ENCODE measurements around the gene CENPM.

The CENPM gene

GRCh38 chr22:41932353-41932752 lies 14.6 kb downstream of the CENPM start:
- TF ChIP-seq ZNF274 (IDR thresholded peaks at IDR 0.05; ENCODE audit: low read depth, low read length) = no peak

GRCh38 chr22:41931701-41932269 lies 15.2 kb downstream of the CENPM start:
- no peak for TF ChIP-seq ZNF274 (IDR thresholded peaks at IDR 0.05; ENCODE audit: low read depth, low read length)
- H3K4me3 ChIP-seq (ENCODE audit: low read length) = no peak overlapping the region

More at GRCh38 chr22:41932353-41932752, 14.6 kb downstream of the CENPM start:
- H3K4me3 ChIP-seq (ENCODE audit: low read length) = no peak overlapping the region

GRCh38 chr22:41929418-41929810 lies 17.5 kb downstream of the CENPM start:
- TF ChIP-seq ZNF274 (IDR thresholded peaks at IDR 0.05; ENCODE audit: low read depth, low read length) = no peak
- no peak overlapping the region for H3K4me3 ChIP-seq (ENCODE audit: low read length)

GRCh38 chr22:41928593-41929417 lies 18.1 kb downstream of the CENPM start:
- no peak for TF ChIP-seq ZNF274 (IDR thresholded peaks at IDR 0.05; ENCODE audit: low read depth, low read length)
- H3K4me3 ChIP-seq (ENCODE audit: low read length) = no peak overlapping the region

GRCh38 chr22:41927813-41928212 lies 19.1 kb downstream of the CENPM start:
- H3K4me3 ChIP-seq (ENCODE audit: low read length) = no peak overlapping the region
- no peak for TF ChIP-seq ZNF274 (IDR thresholded peaks at IDR 0.05; ENCODE audit: low read depth, low read length)

GRCh38 chr22:41925783-41926460 lies 21.0 kb downstream of the CENPM start:
- TF ChIP-seq ZNF274 (IDR thresholded peaks at IDR 0.05; ENCODE audit: low read depth, low read length) = no peak
- peak overlapping the region; percentile 77 for H3K4me3 ChIP-seq (ENCODE audit: low read length)

- TF ChIP-seq ZNF274 (IDR thresholded peaks at IDR 0.05; ENCODE audit: low read depth, low read length) = no peak
- no peak overlapping the region; the same call in 1 of the 2 replicates for H3K4me3 ChIP-seq (ENCODE audit: low read length)
These were observed 23.2 kb downstream of the CENPM start for GRCh38 chr22:41923595-41924276.

- H3K4me3 ChIP-seq (ENCODE audit: low read length) = no peak overlapping the region
- no peak for TF ChIP-seq ZNF274 (IDR thresholded peaks at IDR 0.05; ENCODE audit: low read depth, low read length)
These were observed 23.9 kb downstream of the CENPM start for GRCh38 chr22:41922940-41923594.

- H3K4me3 ChIP-seq (ENCODE audit: low read length) = no peak overlapping the region; the same call in 1 of the 2 replicates
- no peak for TF ChIP-seq ZNF274 (IDR thresholded peaks at IDR 0.05; ENCODE audit: low read depth, low read length)
These were observed 24.6 kb downstream of the CENPM start for GRCh38 chr22:41922328-41922727.

- peak overlapping the region; percentile 19; the same call in 1 of the 2 replicates for H3K4me3 ChIP-seq (ENCODE audit: low read length)
- TF ChIP-seq ZNF274 (IDR thresholded peaks at IDR 0.05; ENCODE audit: low read depth, low read length) = no peak
These were observed 26.5 kb downstream of the CENPM start for GRCh38 chr22:41920271-41920976.

- TF ChIP-seq ZNF274 (IDR thresholded peaks at IDR 0.05; ENCODE audit: low read depth, low read length) = no peak
- H3K4me3 ChIP-seq (ENCODE audit: low read length) = peak overlapping the region; percentile 27; the same call in 1 of the 2 replicates
These were observed 27.4 kb downstream of the CENPM start for GRCh38 chr22:41919357-41920224.

All from GM08714 (cell line).